ENCODE data around the gene CLEC2B. TPM values are rescaled to one million over a fixed set of nuclear protein-coding genes. Genes with fewer than 3 reads are reported as not detected.

Gene CLEC2B
- total RNA-seq, 6 donors from 2014 or later: 8.4 to 37.8 (median 25.7) TPM

Other genes starting within 250 kb of the CLEC2B start
- gene CLEC2D, start 199.6 kb downstream of the CLEC2B start, total RNA-seq: 10 to 100 TPM in 3 of 6 donors, 1 to 10 TPM in 3; 7.0 to 34.8 (median 12.2) TPM
- 10 to 100 TPM in 1 of 6 donors, 1 to 10 TPM in 1, under 1 TPM in 1, not detected in 3; 0.98 to 33.5 (median 1.0) TPM for gene CLECL1, start 136.3 kb downstream of the CLEC2B start, total RNA-seq
- 10 to 100 TPM in 3 of 6 donors, 1 to 10 TPM in 3; 2.8 to 25.2 (median 10.6) TPM for gene CD69, start 108.5 kb downstream of the CLEC2B start, total RNA-seq
- gene KLRF1, start 41.9 kb downstream of the CLEC2B start, total RNA-seq: 1 to 10 TPM in 4 of 6 donors, not detected in 2; 1.2 to 6.9 (median 2.0) TPM
- gene KLRF2, start 12.1 kb upstream of the CLEC2B start, total RNA-seq: not detected
- gene CLEC2A, start 63.0 kb upstream of the CLEC2B start, total RNA-seq: not detected
- 10 to 100 TPM in 3 of 6 donors, 1 to 10 TPM in 3; 3.1 to 63.5 (median 9.2) TPM for gene CLEC12A, start 102.1 kb upstream of the CLEC2B start, total RNA-seq
- 1 to 10 TPM in 2 of 6 donors, under 1 TPM in 2, not detected in 2; 0.23 to 1.4 (median 0.68) TPM for gene CLEC1B, start 129.8 kb upstream of the CLEC2B start, total RNA-seq
- 1 to 10 TPM in 3 of 6 donors, under 1 TPM in 2, not detected in 1; 0.55 to 2.7 (median 1.1) TPM for gene CLEC12B, start 141.3 kb upstream of the CLEC2B start, total RNA-seq
- gene CLEC9A, start 161.3 kb upstream of the CLEC2B start, total RNA-seq: under 1 TPM in 3 of 6 donors, not detected in 3; 0.31 to 0.89 (median 0.57) TPM
- gene CLEC1A, start 229.6 kb upstream of the CLEC2B start, total RNA-seq: 10 to 100 TPM in 1 of 6 donors, 1 to 10 TPM in 5; 3.9 to 13.0 (median 6.3) TPM